HG02981 (cell line): ENCODE measurements around the gene CTSH.

Experiments
- ATAC-seq: cut with Tn5 transposase; IDR thresholded peaks from one replicate; pipeline ENCODE4 v1.9.1; 2021; ENCODE audit warnings: mild to moderate bottlenecking, moderate library complexity; ENCODE audit not compliant: unreplicated experiment

Gene CTSH

GRCh38 chr15:78978601-78979179, 33.8 kb upstream of the CTSH start:
- no peak for ATAC-seq

GRCh38 chr15:78977591-78978347, 32.9 kb upstream of the CTSH start:
- ATAC-seq, result peak; percentile 30

- peak; percentile 66 for ATAC-seq
These were observed 32.3 kb upstream of the CTSH start for GRCh38 chr15:78977091-78977571.

- ATAC-seq, result peak; percentile 11
These were observed 31.8 kb upstream of the CTSH start for GRCh38 chr15:78976691-78977090.

- no peak for ATAC-seq
These were observed 29.5 kb upstream of the CTSH start for GRCh38 chr15:78974272-78974918.

GRCh38 chr15:78969687-78970349, 25.0 kb upstream of the CTSH start:
- no peak for ATAC-seq

GRCh38 chr15:78968539-78969271, 23.9 kb upstream of the CTSH start:
- ATAC-seq, result no peak

- no peak for ATAC-seq
These were observed 23.3 kb upstream of the CTSH start for GRCh38 chr15:78968114-78968513.

- ATAC-seq, result no peak
These were observed 15.5 kb upstream of the CTSH start for GRCh38 chr15:78960308-78960707.

- no peak for ATAC-seq
These were observed 14.5 kb upstream of the CTSH start for GRCh38 chr15:78959360-78959759.

- ATAC-seq, result no peak
These were observed 12.7 kb upstream of the CTSH start for GRCh38 chr15:78957416-78958093.

GRCh38 chr15:78956937-78957336, 12.1 kb upstream of the CTSH start:
- ATAC-seq, result no peak

GRCh38 chr15:78955355-78955754, 10.5 kb upstream of the CTSH start:
- no peak for ATAC-seq

- no peak for ATAC-seq
These were observed 7.0 kb upstream of the CTSH start for GRCh38 chr15:78951841-78952238.

- ATAC-seq, result no peak
These were observed 6.3 kb upstream of the CTSH start for GRCh38 chr15:78950902-78951840.

GRCh38 chr15:78950343-78950742, 5.5 kb upstream of the CTSH start:
- ATAC-seq, result no peak

- no peak for ATAC-seq
These were observed 4.6 kb upstream of the CTSH start for GRCh38 chr15:78949461-78949860.

- no peak for ATAC-seq
These were observed 2.7 kb upstream of the CTSH start for GRCh38 chr15:78947506-78947905.

GRCh38 chr15:78946493-78946892, 1.6 kb upstream of the CTSH start:
- no peak for ATAC-seq
